SK-N-SH treated with all-trans-retinoic acid at 6 μM for 48 hours (cell line): ENCODE data around the gene MXD4.

Experiments
- ATAC-seq: fragments of 200-7000 bp; cut with Tn5 transposase; 3 replicates; pipeline ENCODE4 v1.9.1; 2020; ENCODE audit warnings: mild to moderate bottlenecking, moderate library complexity
- ARNTL ChIP-seq: fragments of 450-650 bp; formaldehyde crosslinking; IDR thresholded peaks from 2 replicates; pipeline ENCODE4 v1.5.0; 2020; ENCODE audit warnings: low read depth, mild to moderate bottlenecking, moderate library complexity, borderline replicate concordance
- BACH2 ChIP-seq: fragments of 250-450 bp; sonication (Bioruptor Pico); IDR thresholded peaks from 2 replicates; pipeline ENCODE4 v1.9.0; 2021; ENCODE audit warnings: mild to moderate bottlenecking, borderline replicate concordance
- CSDC2 ChIP-seq: fragments of 250-450 bp; sonication (Bioruptor Pico); IDR thresholded peaks from 2 replicates; pipeline ENCODE4 v1.5.0; 2020; ENCODE audit warnings: mild to moderate bottlenecking, moderate library complexity
- ESRRG ChIP-seq: fragments of 250-450 bp; sonication (Bioruptor Pico); IDR thresholded peaks from 2 replicates; pipeline ENCODE4 v1.6.1; 2021; ENCODE audit warnings: mild to moderate bottlenecking
- GLIS3 ChIP-seq: fragments of 250-450 bp; sonication (Bioruptor Pico); IDR thresholded peaks from 2 replicates; pipeline ENCODE4 v1.5.0; 2020; ENCODE audit warnings: mild to moderate bottlenecking, moderate library complexity
- ISL1 ChIP-seq: fragments of 250-450 bp; sonication (Bioruptor Pico); IDR thresholded peaks from 2 replicates; pipeline ENCODE4 v2.1.2; 2022; ENCODE audit warnings: mild to moderate bottlenecking, moderate library complexity
- OSR1 ChIP-seq: fragments of 250-450 bp; sonication (Bioruptor Pico); IDR thresholded peaks from 2 replicates; pipeline ENCODE4 v1.8.0; 2022; ENCODE audit warnings: moderate library complexity, mild to moderate bottlenecking, inconsistent platforms
- PPARA ChIP-seq: fragments of 250-450 bp; sonication (Bioruptor Pico); IDR thresholded peaks from 2 replicates; pipeline ENCODE4 v1.5.0; 2020; ENCODE audit warnings: mild to moderate bottlenecking, borderline replicate concordance
- SNAI2 ChIP-seq: fragments of 250-450 bp; sonication (Bioruptor Pico); IDR thresholded peaks from 2 replicates; pipeline ENCODE4 v1.5.0; 2020; ENCODE audit warnings: mild to moderate bottlenecking, moderate library complexity
- TCF4 ChIP-seq: fragments of 250-450 bp; sonication (Bioruptor Pico); IDR thresholded peaks from 2 replicates; pipeline ENCODE4 v1.8.0; 2021; ENCODE audit warnings: mild to moderate bottlenecking, moderate library complexity, borderline replicate concordance
- TOX ChIP-seq: fragments of 250-450 bp; sonication (Bioruptor Pico); IDR thresholded peaks from 2 replicates; pipeline ENCODE4 v1.8.0; 2021; ENCODE audit warnings: mild to moderate bottlenecking, moderate library complexity, borderline replicate concordance
- ZC3H10 ChIP-seq: fragments of 250-450 bp; sonication (Bioruptor Pico); IDR thresholded peaks from 2 replicates; pipeline ENCODE4 v1.5.1; 2021; ENCODE audit warnings: mild to moderate bottlenecking, moderate library complexity
- ZFP3 ChIP-seq: fragments of 250-450 bp; sonication (Bioruptor Pico); IDR thresholded peaks from 2 replicates; pipeline ENCODE4 v1.5.0; 2020; ENCODE audit warnings: mild to moderate bottlenecking, moderate library complexity
- ZFP30 ChIP-seq: fragments of 450-650 bp; formaldehyde crosslinking; IDR thresholded peaks from 2 replicates; pipeline ENCODE4 v1.5.0; 2022; ENCODE audit warnings: mild to moderate bottlenecking, moderate library complexity
- ZNF565 ChIP-seq: fragments of 450-650 bp; formaldehyde crosslinking; conservative IDR thresholded peaks from 2 replicates; pipeline ENCODE4 v1.5.0; 2020; ENCODE audit warnings: low read depth, mild to moderate bottlenecking, moderate library complexity
- ZNF70 ChIP-seq: fragments of 450-650 bp; formaldehyde crosslinking; IDR thresholded peaks from 2 replicates; pipeline ENCODE4 v1.5.0; 2020; ENCODE audit warnings: mild to moderate bottlenecking, moderate library complexity
- ZNF8 ChIP-seq: fragments of 450-650 bp; formaldehyde crosslinking; IDR thresholded peaks from 2 replicates; pipeline ENCODE4 v1.5.0; 2020; ENCODE audit warnings: mild to moderate bottlenecking, moderate library complexity
- TF ChIP-seq, protein P1 (sequence below): fragments of 250-450 bp; sonication (Bioruptor Pico); IDR thresholded peaks from 2 replicates; pipeline ENCODE4 v1.5.1; 2020; ENCODE audit warnings: low read depth, mild to moderate bottlenecking, moderate library complexity
- TF ChIP-seq, protein P2 (sequence below): fragments of 250-450 bp; sonication (Bioruptor Pico); IDR thresholded peaks from 2 replicates; pipeline ENCODE4 v1.8.0; 2020; ENCODE audit warnings: mild to moderate bottlenecking, moderate library complexity, borderline replicate concordance
- TF ChIP-seq, protein P3 (sequence below): fragments of 250-450 bp; sonication (Bioruptor Pico); IDR thresholded peaks from 2 replicates; pipeline ENCODE4 v1.8.0; 2021; ENCODE audit warnings: low read depth, mild to moderate bottlenecking, moderate library complexity, borderline replicate concordance
- TF ChIP-seq, protein P4 (sequence below): fragments of 250-450 bp; sonication (Bioruptor Pico); IDR thresholded peaks from 2 replicates; pipeline ENCODE4 v1.5.1; 2021; ENCODE audit warnings: mild to moderate bottlenecking, moderate library complexity

The MXD4 gene

DNA sequence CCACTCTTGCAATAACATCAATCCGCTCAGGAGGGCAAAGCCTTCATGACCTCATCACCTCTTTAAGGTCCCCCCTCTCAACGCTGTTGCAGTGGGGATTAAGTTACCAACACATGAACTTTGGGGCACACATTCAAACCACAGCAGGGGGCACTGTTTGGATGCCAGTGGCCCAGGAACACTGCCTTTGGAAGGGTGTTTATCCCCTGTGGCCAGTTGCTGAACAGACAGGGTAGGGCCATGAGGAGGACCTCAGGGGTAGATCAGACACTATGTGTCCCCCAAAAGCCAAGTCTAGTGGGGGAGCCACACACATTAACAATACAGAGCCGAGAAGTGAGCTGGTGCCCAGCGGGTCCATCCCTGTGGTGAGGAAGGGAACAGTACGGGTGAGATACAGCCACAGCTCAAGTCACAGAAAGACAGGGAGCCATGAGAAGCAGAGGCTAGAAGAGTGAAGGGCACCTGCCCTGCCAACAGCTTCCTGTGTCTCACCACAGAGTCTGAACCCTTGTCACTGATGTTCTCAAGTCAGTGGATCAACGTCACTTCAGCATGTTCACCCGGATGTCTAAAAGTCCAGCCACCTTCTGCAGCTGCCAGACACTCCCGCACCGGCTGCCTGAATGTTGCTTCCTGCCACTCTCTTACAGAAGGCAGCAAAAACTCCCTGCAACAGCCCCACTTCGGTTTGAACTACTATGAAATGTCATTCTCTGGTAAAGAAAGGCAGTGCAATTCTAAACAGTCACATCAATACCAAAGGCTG is 19.9 kb upstream of the MXD4 start (continued):
- TF ChIP-seq ISL1 (CRISPR knock-in tag) = no peak
- TF ChIP-seq PPARA (CRISPR knock-in tag) = no peak
- TF ChIP-seq, protein P1, sequence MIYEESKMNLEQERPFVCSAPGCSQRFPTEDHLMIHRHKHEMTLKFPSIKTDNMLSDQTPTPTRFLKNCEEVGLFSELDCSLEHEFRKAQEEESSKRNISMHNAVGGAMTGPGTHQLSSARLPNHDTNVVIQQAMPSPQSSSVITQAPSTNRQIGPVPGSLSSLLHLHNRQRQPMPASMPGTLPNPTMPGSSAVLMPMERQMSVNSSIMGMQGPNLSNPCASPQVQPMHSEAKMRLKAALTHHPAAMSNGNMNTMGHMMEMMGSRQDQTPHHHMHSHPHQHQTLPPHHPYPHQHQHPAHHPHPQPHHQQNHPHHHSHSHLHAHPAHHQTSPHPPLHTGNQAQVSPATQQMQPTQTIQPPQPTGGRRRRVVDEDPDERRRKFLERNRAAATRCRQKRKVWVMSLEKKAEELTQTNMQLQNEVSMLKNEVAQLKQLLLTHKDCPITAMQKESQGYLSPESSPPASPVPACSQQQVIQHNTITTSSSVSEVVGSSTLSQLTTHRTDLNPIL (CRISPR knock-in tag) = no peak
- no peak for TF ChIP-seq SNAI2 (CRISPR knock-in tag)
- TF ChIP-seq ZNF565 (CRISPR knock-in tag) = no peak
- no peak for TF ChIP-seq OSR1 (CRISPR knock-in tag)
- TF ChIP-seq, protein P2, sequence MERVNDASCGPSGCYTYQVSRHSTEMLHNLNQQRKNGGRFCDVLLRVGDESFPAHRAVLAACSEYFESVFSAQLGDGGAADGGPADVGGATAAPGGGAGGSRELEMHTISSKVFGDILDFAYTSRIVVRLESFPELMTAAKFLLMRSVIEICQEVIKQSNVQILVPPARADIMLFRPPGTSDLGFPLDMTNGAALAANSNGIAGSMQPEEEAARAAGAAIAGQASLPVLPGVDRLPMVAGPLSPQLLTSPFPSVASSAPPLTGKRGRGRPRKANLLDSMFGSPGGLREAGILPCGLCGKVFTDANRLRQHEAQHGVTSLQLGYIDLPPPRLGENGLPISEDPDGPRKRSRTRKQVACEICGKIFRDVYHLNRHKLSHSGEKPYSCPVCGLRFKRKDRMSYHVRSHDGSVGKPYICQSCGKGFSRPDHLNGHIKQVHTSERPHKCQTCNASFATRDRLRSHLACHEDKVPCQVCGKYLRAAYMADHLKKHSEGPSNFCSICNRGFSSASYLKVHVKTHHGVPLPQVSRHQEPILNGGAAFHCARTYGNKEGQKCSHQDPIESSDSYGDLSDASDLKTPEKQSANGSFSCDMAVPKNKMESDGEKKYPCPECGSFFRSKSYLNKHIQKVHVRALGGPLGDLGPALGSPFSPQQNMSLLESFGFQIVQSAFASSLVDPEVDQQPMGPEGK (CRISPR knock-in tag) = no peak
- TF ChIP-seq CSDC2 (CRISPR knock-in tag) = no peak
- TF ChIP-seq, protein P3, sequence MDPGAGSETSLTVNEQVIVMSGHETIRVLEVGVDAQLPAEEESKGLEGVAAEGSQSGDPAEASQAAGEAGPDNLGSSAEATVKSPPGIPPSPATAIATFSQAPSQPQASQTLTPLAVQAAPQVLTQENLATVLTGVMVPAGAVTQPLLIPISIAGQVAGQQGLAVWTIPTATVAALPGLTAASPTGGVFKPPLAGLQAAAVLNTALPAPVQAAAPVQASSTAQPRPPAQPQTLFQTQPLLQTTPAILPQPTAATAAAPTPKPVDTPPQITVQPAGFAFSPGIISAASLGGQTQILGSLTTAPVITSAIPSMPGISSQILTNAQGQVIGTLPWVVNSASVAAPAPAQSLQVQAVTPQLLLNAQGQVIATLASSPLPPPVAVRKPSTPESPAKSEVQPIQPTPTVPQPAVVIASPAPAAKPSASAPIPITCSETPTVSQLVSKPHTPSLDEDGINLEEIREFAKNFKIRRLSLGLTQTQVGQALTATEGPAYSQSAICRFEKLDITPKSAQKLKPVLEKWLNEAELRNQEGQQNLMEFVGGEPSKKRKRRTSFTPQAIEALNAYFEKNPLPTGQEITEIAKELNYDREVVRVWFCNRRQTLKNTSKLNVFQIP (CRISPR knock-in tag) = no peak

DNA sequence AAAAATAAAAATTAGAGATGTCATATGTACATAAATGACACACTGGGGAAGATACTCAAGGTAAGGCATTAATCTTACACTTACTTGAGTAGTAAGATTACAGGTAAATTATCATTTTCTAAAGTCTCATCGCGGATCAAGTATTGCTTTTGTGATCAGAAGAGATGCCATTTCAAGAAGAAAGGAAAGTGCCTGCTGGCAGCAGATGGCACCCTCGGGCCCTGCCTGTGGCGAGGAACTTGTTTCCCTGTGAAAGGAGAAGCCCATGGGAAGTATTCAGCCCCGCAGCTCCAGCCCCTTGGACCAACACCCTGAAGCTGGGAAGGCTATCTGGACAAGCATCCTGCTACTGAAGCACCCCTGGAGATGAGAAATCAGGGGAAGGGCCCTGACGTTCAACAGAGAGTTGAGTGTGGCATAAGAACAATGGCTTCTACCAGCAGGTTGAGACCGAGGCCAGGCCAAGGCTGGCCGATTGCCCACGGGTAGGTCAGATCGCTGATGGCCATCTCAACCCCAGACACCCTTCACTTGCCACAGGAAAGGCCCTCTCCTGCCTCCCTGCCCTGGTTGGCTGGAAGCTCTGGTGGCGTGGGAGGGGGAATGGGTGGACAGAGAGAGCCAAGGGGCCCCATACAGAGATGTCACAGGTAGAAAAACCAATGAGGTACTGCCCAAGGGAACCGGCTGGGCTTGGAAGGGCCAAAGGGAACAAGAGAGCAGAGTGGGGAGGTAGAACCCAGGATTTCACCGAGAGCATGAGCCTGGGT is 18.8 kb upstream of the MXD4 start:
- 0 out of 3 replicates have a peak, but pooled peaks have one; percentile 25 for ATAC-seq
- no peak for TF ChIP-seq ZNF565 (CRISPR knock-in tag)
- no peak for TF ChIP-seq TCF4 (CRISPR knock-in tag)
- TF ChIP-seq ISL1 (CRISPR knock-in tag) = no peak
- no peak for TF ChIP-seq ZFP30 (CRISPR knock-in tag)
- no peak for TF ChIP-seq CSDC2 (CRISPR knock-in tag)
- no peak for TF ChIP-seq BACH2
- no peak for TF ChIP-seq GLIS3 (CRISPR knock-in tag)
- TF ChIP-seq, protein P2 (CRISPR knock-in tag) = no peak
- no peak for TF ChIP-seq ESRRG (CRISPR knock-in tag)
- no peak for TF ChIP-seq ZFP3 (CRISPR knock-in tag)
- TF ChIP-seq PPARA (CRISPR knock-in tag) = no peak
- TF ChIP-seq TOX (CRISPR knock-in tag) = no peak
- TF ChIP-seq, protein P4, sequence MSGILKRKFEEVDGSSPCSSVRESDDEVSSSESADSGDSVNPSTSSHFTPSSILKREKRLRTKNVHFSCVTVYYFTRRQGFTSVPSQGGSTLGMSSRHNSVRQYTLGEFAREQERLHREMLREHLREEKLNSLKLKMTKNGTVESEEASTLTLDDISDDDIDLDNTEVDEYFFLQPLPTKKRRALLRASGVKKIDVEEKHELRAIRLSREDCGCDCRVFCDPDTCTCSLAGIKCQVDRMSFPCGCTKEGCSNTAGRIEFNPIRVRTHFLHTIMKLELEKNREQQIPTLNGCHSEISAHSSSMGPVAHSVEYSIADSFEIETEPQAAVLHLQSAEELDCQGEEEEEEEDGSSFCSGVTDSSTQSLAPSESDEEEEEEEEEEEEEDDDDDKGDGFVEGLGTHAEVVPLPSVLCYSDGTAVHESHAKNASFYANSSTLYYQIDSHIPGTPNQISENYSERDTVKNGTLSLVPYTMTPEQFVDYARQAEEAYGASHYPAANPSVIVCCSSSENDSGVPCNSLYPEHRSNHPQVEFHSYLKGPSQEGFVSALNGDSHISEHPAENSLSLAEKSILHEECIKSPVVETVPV (CRISPR knock-in tag) = no peak
- no peak for TF ChIP-seq ARNTL (CRISPR knock-in tag)
- TF ChIP-seq ZNF70 (CRISPR knock-in tag) = no peak
- TF ChIP-seq, protein P1 (CRISPR knock-in tag) = no peak
- no peak for TF ChIP-seq ZNF8 (CRISPR knock-in tag)
- TF ChIP-seq ZC3H10 = no peak
- TF ChIP-seq, protein P3 (CRISPR knock-in tag) = no peak
- TF ChIP-seq SNAI2 (CRISPR knock-in tag) = no peak
